GM18861 (cell line): ENCODE data around the gene IL1RAPL2.
"Not testable (repeated sequence)": the region's sequence is repeated elsewhere in the genome, so short reads cannot be mapped to it uniquely, and the experiment has no call there.

Experiments
- ATAC-seq: cut with Tn5 transposase; IDR thresholded peaks from one replicate; pipeline ENCODE4 v1.9.1; 2021; ENCODE audit not compliant: unreplicated experiment

IL1RAPL2 gene

DNA sequence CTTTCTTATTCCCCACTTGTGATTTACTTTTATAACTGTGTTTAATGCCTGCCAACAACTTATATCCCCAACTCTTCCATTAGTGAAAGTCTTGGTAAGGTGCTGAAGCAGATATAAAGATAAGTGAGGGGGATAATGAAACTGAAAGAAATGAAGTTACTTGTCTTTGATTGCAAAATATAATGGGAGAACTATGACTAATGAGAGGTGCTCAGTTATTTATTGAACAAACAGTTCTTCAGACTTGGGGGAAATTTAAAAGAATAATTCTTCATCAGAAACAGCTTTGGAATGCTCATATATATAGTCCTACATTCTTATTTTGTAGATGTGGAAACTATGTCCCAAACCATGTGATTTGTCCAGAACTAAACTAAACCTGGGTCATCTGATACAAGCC, 441.0 kb downstream of the IL1RAPL2 start:
- no peak for ATAC-seq

GRCh38 chrX:105013719-105014118, 447.7 kb downstream of the IL1RAPL2 start:
- ATAC-seq = no peak

DNA sequence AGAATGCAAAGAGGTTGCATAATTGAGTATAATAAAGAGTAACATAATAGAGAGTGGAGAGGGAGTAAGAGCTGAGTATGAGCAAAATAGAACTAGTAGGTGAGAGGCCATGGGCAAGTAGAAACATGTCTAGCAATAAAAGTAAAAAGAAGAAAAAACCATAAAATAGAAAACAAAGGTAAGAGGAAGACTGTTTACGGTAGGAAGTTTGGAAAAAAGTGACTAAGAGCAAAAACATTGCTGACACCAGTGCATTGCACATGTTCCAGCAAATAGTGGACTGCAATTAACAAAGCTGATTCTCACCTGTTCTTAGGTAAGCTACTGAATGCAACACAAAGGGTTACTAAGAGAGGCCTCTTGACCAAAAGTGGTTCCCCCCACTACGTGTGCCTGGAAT, 451.6 kb downstream of the IL1RAPL2 start:
- ATAC-seq = no peak

DNA sequence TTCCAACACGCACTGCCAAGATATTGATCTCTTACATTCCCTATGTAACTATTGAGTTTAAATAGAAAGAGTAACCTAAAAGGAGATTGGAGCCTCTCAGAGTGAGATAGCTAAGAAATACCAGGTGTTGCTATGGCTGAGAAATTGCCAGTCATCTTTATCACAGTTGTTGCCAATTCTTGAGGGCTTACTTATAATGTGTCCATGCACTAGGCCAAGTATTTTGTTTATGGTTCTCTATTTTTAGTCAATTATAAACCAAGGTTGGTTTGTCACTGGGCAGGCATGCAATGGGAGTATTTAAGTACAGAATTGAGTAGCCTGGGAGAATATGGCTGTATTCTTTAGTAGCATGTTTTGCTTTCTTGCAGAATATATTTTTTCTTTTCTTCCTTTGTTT, 452.9 kb downstream of the IL1RAPL2 start:
- no peak for ATAC-seq

DNA sequence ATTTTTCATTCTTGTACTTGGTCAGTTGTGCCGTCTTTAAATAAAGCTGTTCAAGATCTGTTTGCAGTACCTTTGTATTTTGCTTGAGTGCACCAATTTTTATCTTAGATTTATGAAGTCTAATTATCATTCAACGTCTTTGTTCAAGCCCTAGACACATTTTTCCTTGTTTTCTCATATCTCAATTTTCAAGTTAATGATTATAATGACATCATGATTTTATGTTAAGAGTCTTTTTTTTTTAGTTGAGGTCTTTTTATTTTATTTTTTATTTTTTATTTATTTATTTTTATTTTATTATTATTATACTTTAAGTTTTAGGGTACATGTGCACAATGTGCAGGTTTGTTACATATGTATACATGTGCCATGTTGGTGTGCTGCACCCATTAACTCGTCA, 463.0 kb downstream of the IL1RAPL2 start:
- not testable (repeated sequence) for ATAC-seq

DNA sequence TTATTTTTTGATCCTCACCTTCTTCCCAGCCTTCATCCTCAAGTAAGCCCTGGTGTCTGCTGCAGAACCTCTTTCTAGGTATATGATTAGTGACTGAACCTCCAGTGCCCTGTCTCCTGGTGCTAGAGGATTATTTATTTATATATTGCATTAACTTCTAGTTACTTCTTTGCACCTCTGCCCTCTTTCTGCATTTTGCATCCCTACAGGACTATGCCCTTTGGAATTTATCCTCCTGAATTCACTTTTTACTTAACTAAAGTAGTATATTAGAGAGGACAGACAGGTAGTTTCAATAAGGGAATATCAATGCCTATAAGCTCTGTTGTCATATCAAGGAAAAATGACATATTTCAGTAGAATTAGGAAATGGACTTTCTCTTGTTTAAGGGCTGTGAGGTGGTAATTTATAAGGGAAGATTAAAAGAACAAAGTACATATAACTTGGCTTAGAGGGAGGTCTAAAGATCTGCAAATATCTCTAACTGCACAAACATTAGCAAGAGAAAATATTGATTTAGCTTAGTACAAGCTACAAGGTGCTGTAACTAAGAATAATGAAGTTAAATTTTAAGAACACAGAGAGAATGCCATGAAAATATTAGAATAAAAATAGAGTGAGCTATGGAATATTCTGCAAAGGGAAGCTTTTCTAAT, 472.8 kb downstream of the IL1RAPL2 start:
- no peak for ATAC-seq

DNA sequence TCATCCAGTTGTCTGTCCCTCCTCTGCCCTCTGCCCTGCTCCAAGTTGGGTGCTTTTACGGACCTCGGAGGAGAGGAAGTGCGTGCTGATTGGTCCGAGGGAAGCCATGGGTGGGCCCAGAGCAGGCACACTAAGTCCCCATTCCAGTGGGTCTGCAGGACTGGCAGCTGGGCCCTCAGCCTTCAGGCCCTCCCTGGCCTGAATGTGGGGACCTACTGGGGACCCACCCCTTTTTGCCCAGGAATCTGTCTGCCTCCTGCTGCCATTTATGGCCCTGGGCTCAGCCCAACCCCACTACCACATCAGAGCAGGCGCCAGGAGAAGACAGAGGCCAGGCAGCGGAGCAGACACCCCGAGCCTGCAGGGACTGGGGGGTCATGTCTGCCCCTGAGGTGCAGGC, 484.9 kb downstream of the IL1RAPL2 start:
- ATAC-seq = no peak

DNA sequence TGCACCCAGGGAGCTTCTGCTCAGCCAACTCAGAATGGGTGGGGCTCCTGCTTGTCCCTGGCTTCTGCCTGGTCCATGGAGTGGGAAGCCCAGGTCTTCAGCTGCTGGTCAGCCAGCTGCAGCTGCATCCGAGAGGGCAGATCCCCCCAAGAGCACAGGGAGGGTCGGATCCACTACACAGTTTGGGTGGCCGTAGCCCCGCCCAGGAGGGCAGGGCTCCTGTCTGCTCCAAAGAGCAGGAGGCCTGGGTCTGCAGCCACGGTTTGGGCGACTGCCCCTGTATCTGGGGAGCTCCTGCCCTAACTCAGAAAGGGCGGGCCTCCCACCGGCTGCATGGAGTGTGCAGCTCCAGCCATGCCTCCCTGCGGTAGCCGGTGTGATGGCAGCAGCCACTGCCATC, 485.4 kb downstream of the IL1RAPL2 start:
- ATAC-seq = no peak

DNA sequence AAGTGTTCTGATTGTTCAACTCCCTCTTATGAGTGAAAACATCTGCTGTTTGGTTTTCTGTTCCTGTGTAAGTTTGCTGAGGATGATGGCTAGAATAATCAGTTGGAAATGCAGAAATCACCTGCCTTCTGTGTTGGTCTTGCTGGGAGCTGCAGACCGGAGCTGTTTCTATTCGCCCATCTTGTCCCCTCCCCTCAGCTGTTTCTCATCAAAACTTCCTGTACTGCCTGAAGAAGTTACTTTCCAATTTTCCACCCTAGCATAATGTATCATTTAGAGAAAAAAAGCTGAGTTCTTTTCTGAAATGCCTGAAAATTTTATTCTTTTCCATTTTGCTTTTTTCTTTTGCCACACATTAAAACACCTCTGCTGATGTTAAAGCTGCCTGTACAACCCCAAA, 486.9 kb downstream of the IL1RAPL2 start:
- ATAC-seq = no peak

DNA sequence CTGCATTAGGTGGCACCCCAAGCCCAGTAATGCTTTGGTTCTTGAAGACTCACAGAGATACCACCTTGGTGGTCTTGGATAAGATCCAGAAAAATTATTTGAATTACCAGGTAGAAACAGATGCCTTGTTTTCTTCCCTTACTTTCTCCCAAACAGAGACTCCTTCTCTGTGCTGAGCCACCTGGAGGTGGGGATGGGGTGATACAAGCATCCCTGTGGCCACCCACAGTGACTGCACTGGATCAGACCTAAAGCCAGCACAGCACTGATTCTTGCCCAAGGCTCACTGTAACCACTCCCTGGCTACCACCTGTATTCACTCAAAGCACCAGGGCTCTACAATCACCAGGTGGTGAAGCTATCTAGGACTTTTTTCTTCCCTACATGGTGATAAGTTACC, 497.7 kb downstream of the IL1RAPL2 start:
- ATAC-seq = no peak

GRCh38 chrX:105098201-105098600, 532.2 kb downstream of the IL1RAPL2 start:
- ATAC-seq = no peak

- ATAC-seq = no peak
These were observed 532.8 kb downstream of the IL1RAPL2 start for GRCh38 chrX:105098812-105099211.

DNA sequence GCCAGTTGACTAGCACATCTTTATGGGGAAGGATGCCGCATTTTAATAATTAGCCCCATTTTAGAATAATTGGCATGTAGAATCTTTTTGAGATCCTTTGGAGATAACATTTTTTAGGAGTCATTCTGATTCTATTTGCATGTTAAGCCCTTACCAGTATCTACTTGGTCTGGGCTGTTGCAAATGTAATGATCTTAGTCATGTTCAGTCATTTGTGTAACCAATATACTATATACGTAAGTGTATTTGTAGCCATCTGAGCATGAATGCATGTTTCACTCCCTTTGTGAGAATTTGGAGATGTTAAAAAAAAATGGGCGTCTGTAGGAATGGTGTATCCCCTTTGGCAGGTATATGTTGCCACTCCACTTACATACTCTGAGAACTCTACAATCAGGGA, 535.4 kb downstream of the IL1RAPL2 start:
- no peak for ATAC-seq

DNA sequence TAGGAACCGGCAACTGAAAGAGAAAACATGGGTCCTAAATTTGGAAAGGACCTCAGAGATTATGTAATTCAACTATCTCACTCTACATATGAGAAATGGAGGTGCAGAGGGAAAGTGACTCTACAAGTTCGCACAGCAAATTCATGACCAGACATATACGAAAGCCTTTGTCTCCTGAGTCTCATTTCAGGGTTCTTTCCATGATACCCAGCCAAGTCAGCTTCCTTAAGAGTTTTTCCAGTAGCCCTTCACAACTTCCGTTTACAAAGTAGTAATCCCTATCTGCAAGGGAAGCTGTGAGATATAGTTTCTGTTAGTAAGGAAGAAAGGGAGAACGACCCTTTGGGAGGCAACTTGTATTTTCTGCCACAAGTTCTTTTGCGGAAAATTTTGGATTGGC, 543.9 kb downstream of the IL1RAPL2 start:
- ATAC-seq = no peak

DNA sequence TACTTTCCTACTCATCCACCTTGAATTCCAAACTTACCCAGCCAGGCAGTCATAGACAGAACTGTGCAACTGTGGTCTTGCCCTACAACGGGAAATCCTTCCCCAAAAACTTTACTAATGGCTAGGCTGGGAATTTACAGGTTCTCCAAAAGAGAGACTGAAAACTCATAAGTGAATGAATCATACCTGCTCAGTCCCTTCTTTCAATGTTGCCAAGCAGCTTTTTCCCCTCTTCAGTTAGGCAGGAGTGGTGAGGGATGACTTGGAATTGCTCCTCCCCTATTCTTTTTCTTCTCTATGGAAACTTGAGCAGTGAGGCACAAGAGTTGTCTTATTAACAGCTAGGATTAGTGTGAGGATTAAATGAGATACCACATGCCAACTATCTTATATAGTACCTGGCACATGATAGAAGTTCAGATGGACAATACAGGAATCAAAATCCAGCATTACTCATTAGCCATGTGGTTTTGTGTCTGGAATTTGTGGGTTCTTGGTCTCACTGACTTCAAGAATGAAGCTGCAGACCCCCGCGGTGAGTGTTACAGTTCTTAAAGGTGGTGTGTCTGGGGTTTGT, 548.6 kb downstream of the IL1RAPL2 start:
- ATAC-seq = no peak

DNA sequence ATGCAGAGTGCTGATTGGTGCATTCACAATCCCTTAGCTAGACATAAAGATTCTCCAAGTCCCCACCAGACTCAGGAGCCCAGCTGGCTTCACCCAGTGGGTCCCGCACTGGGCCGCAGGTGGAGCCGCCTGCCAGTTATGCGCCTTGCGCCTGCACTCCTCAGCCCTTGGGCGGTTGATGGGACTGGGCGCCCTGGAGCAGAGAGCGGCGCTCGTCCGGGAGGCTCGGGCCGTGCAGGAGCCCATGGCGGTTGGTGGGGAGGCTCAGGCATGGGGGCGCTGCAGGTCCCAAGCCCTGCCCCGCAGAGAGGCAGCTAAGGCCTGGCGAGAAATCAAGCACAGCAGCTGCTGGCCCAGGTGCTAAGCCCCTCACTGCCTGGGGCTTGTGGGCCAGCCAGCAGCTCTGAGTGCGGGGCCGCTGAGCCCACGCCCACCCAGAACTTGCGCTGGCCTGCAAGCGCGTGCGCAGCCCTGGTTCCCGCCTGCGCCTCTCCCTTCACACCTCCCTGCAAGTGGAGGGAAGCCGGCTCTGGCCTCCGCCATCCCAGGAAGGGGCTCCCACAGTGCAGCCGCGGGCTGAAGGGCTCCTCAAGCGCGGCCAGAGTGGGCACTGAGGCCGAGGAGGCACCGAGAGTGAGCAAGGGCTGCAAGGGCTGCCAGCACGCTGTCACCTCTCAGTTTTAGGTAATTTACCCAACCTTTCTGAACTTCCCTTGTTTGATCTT, 549.8 kb downstream of the IL1RAPL2 start:
- ATAC-seq = not testable (repeated sequence)

DNA sequence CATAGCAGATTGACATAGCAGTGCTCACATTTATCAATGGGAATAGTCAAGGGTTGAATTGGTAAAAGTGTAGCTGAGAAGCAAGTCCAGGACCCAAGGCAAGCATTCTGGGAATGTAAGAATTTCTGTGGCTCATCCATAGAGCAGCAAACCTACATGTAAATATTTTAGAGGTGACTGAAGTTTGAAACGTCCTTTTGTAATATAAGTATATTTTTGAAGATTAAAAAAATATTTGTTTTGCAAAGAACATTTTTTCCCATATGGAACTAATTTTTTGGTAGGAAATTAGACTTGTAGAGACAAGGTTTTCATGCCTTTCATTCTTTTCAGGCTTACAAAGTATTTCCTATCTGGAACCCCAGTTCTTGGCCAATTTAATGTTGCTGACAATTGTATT, 550.5 kb downstream of the IL1RAPL2 start:
- ATAC-seq = no peak

GRCh38 chrX:105117621-105118020, 551.6 kb downstream of the IL1RAPL2 start:
- no peak for ATAC-seq

DNA sequence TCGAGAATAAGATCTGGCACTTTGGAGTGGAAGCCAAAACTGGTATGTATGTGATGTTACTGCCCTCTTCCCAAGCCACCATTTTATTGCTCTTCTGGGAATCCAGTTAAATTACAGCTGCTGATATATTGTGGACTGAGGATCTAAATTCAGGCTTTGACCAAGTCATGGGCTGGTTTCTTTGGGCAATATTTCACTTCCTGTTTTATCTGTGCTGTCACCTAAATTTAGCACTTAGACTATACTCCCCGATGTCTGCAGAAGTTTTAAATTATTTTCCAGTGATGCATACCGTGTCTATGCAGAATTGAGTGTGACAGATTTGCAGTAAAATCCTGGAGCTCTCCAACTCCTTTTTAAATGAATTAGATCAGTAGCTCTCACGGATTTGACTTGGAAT, 554.5 kb downstream of the IL1RAPL2 start:
- no peak for ATAC-seq

DNA sequence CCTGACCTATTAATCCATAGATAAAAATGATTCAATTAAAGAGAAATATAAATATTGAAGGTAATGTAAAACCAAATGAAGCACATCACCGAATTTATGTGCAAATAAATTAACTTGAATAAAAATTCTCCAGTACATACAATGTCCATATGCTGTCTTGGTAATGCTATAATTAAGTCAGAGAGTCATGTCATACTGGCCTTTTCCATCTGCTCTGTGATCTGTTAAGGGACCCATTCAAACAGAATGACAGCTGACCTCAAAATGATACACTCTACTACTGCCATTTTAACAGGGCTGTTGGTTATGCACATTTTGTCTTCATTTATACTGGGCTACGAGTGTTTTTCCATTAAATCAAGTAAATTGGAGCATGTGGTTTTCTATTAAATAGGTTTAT, 555.2 kb downstream of the IL1RAPL2 start:
- no peak for ATAC-seq

GRCh38 chrX:105126201-105126600, 560.2 kb downstream of the IL1RAPL2 start:
- ATAC-seq = no peak

DNA sequence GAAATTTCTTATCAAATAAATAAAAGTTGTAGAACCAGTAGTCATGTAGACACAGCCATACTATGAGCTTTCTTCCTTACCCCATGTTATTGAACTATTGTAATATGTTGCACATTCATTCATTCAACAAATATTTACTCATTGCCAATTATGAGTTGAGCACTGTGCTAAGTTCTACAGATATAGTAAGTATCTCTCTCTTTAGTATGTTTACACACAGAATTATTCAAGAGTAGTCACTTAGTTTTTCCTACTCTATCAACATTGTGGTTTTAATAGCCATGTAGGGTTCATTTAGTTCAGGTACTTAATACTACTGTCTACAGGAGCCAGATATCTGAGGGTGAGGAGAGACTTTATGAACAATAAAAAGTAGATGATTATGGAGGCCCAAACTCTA, 568.3 kb downstream of the IL1RAPL2 start:
- ATAC-seq = no peak
